Thyroid gland (tissue), 4 donors: ENCODE results near the gene NUDT14. TPM values are rescaled to one million over a fixed set of nuclear protein-coding genes. Genes with fewer than 3 reads are reported as not detected.
A peak's percentile ranks its signal among the peaks of the same experiment; 100 is the strongest.

Experiments
- DNase-seq, 2 donors: peaks; one replicate each; pipeline ENCODE4 v3.0.0-alpha.2; 2019
- H3K27ac ChIP-seq, 3 donors: fragments of 200-600 bp; sonication (generic); 1 replicate in 2 of 3; 2 replicates in 1 of 3; pipeline ENCODE4 v1.5.1; 2016 to 2019; ENCODE audit warnings: mild to moderate bottlenecking in 1 of 3, moderate library complexity in 1 of 3
- H3K27me3 ChIP-seq: fragments of 200-600 bp; sonication (generic); one replicate; pipeline ENCODE4 v1.5.1; 2019
- H3K36me3 ChIP-seq, 2 donors: fragments of 200-600 bp; sonication (generic); one replicate each; pipeline ENCODE4 v1.5.1; 2016 to 2019
- H3K4me1 ChIP-seq, 2 donors: fragments of 200-600 bp; sonication (generic); one replicate each; pipeline ENCODE4 v1.5.1; 2017 to 2019
- H3K4me3 ChIP-seq, 3 donors: fragments of 200-600 bp; sonication (generic); replicated peaks in 1 of 3; 1 replicate in 2 of 3; 2 replicates in 1 of 3; pipeline ENCODE4 v1.5.1; 2016; ENCODE audit warnings: mild to moderate bottlenecking in 1 of 3
- H3K9me3 ChIP-seq: fragments of 200-600 bp; sonication (generic); one replicate; pipeline ENCODE4 v1.5.1; 2017
- POLR2A ChIP-seq, 2 donors: fragments of 450-650 bp; IDR thresholded peaks; one replicate each; pipeline ENCODE4 v1.6.1; 2017; ENCODE audit warnings: antibody characterized with exemption in 2 of 2, mild to moderate bottlenecking in 2 of 2, moderate library complexity in 1 of 2
- WGBS, 2 donors: methylation state at CpG; one replicate each; pipeline ENCODE4 v1.1.5; 2017; 5-methylcytosine and 5-hydroxymethylcytosine counted together
- intact Hi-C: fragments of 100-400 bp; cut with DNase I; formaldehyde crosslinking; loops from one replicate; pipeline ENCODE4 v1.15.1; 2023
- total RNA-seq, 4 donors: library from RNA; depleted of rRNA; stranded (reverse); fragments of >200 nt; gene quantifications; one replicate each; pipeline ENCODE4 v1.2.3, GENCODE V29; 2016
- TF ChIP-seq, protein P1 (sequence below), 6 experiments: fragments of 200-600 bp in 3 of 6; fragments of 450-650 bp in 3 of 6; sonication (generic) in 3 of 6; IDR thresholded peaks; one replicate each; pipeline ENCODE4 v1.5.1; 2016 to 2019; ENCODE audit warnings: antibody characterized with exemption in 6 of 6, mild to moderate bottlenecking in 2 of 6, inconsistent platforms in 1 of 6, moderate library complexity in 1 of 6

NUDT14 gene
- total RNA-seq, 4 donors from 2014 or later = 15.2 to 29.1 (median 20.1) TPM

DNA sequence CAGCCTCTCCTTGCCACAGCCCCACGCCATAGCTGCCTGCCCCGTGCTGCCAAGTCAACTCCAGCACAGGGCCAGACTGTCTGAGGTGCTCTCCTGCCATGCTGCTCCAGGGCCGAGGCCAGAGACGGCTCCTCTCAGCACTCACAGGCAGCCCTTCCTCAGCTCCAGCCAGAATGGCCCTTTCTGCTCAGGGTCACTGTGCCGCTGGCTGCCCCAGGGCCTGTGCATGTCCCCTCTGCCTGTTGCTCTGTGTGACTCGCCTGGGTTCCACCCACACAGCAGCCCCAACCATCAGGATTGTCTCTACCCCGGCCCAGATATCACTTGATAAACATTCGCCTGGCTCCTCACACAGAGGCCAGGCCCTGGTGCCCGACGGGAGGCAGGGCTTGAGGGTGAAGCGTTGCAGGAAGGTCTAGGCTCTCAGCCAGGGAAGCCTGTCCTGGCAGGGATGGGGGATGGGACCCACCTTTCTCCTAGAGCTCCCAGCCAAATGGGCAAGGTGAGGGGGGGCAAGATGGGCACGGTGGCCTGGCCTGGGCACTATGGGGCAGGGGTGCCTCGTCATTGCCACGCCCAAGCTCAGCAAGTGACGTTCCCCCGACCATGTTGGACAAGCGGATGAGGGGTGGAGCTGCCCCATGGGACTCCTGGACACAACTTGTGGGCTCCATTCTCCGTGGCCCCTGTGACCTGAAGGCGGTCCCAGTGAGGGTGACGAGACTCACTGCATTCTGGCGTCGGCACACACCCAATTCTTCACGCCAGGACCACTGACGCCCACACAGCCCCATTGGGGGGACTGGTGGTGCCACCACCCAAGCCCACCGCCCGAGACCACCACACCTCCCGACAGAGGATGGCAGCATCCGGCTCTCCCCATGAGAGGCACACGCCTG lies 39.8 kb upstream of the NUDT14 start:
- peaks cover 11 to 16% of the 10 kb centered on the region in 2 donors for H3K36me3 ChIP-seq

DNA sequence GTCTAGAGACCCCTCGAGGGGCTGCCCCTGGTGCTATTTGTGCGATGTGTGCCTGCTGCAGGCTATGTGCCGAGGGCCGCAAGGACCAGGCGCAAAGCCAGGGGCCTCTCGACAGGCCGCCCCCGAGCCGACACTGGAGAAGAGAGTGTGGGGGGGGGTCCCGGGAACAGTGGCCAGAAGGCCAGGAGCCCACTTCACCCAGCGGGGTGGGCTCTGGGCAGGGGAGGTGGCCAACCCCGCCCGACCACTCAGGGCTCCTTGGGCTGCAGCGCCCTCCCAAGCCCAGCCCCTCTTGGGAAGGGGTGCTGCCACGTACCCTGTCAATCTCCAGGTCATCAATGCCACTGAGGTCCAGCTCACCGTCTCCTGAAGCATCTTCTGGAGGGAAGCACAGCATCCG lies 38.6 kb upstream of the NUDT14 start:
- Histone ChIP-seq H3K27ac (peak overlapping the region in 1 of 3 donors; percentile 47), H3K4me3 (no peak overlapping the region), H3K27me3 (no peaks in the 10 kb centered on the region), H3K9me3 (no peaks in the 10 kb centered on the region), H3K36me3 (peaks cover 11 to 16% of the 10 kb centered on the region in 2 donors), H3K4me1 (peaks cover 25 to 35% of the 10 kb centered on the region in 2 donors)
- TF ChIP-seq, protein P1, sequence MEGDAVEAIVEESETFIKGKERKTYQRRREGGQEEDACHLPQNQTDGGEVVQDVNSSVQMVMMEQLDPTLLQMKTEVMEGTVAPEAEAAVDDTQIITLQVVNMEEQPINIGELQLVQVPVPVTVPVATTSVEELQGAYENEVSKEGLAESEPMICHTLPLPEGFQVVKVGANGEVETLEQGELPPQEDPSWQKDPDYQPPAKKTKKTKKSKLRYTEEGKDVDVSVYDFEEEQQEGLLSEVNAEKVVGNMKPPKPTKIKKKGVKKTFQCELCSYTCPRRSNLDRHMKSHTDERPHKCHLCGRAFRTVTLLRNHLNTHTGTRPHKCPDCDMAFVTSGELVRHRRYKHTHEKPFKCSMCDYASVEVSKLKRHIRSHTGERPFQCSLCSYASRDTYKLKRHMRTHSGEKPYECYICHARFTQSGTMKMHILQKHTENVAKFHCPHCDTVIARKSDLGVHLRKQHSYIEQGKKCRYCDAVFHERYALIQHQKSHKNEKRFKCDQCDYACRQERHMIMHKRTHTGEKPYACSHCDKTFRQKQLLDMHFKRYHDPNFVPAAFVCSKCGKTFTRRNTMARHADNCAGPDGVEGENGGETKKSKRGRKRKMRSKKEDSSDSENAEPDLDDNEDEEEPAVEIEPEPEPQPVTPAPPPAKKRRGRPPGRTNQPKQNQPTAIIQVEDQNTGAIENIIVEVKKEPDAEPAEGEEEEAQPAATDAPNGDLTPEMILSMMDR (IDR thresholded peaks at IDR 0.05) = no peak
- TF ChIP-seq POLR2A (IDR thresholded peaks at IDR 0.05) = no peak
- WGBS, 2 donors = 91 to 95% methylated on average over 10 to 14 of the region's 17 CpGs
- intact Hi-C loops = no loop called here
- no peak for DNase-seq

More for the DNA sequence above, 39.8 kb upstream of the NUDT14 start:
- 79 to 87% methylated on average over 17 to 22 of the region's 29 CpGs for WGBS, 2 donors
- DNase-seq = peak; percentile 83 to 91
- Histone ChIP-seq H3K4me3 (no peak overlapping the region), H3K27ac (peak overlapping the region in 2 of 3 donors; percentile 47 to 50), H3K4me1 (peaks cover 27 to 41% of the 10 kb centered on the region in 2 donors), H3K27me3 (no peaks in the 10 kb centered on the region), H3K9me3 (no peaks in the 10 kb centered on the region)
- intact Hi-C loops = no loop called here
- no peak for TF ChIP-seq POLR2A (IDR thresholded peaks at IDR 0.05)
- TF ChIP-seq, protein P1 (IDR thresholded peaks at IDR 0.05) = no peak

DNA sequence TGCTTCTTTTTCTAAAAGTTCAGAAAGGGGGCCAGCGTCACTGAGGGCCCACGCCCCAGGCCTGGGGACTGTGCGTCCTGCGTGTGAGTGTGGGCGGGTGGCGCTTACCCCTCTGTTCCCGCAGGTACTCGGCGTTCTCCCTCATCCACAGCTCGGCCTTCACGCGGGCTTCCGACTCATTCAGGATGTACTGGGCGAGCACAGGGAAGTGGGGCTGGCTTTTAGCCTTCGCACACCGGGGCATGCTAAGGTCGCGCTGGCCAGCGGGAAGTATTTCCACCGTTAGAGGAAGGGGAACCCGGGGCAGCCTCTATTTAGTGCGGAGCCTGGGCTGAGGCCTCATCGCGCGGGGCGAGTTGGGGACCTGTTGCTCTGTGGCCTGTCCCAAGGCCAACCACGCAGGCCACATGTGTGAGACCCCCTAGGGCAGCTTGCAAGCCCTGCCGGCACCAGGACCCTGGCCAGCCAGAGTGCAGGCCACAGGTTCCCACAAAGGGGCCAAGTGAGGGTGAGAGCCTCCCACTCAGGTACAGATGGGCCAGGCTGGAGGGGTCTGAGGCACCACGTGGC lies 38.0 kb upstream of the NUDT14 start:
- Histone ChIP-seq H3K9me3 (no peaks in the 10 kb centered on the region), H3K27me3 (no peaks in the 10 kb centered on the region), H3K27ac (no peak overlapping the region), H3K4me3 (no peak overlapping the region), H3K36me3 (peaks cover 11 to 16% of the 10 kb centered on the region in 2 donors), H3K4me1 (peaks cover 23 to 34% of the 10 kb centered on the region in 2 donors)
- intact Hi-C loops = no loop called here
- no peak for DNase-seq
- WGBS, 2 donors = 93 to 95% methylated on average over 22 to 29 of the region's 29 CpGs
- TF ChIP-seq POLR2A (IDR thresholded peaks at IDR 0.05) = no peak
- TF ChIP-seq, protein P1 (IDR thresholded peaks at IDR 0.05) = no peak

DNA sequence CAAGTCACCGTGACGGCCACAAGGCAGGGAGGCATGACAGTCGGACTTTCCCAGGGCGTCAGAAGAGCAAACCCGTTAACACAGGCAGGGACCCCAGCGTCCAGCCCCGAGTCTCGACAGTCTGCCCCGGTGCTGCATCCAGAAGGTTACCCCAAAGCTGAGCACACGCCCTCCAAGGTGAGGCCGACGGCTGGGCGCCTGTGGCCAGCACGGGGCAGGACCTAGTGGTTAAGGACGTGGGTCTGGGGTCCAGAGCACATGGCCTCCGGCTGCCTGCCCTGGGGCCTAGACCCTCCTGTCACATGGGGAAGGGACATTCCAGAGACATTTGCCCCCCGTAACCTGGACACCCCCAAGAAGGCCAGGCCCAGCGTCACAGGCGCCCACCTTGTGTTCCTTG lies 37.5 kb upstream of the NUDT14 start:
- no peak overlapping the region for H3K4me3 ChIP-seq
- peaks cover 11 to 16% of the 10 kb centered on the region in 2 donors for H3K36me3 ChIP-seq
- intact Hi-C loops = no loop called here
- 85 to 92% methylated on average over 15 to 19 of the region's 19 CpGs for WGBS, 2 donors
- TF ChIP-seq, protein P1 (IDR thresholded peaks at IDR 0.05) = no peak
- no peak for TF ChIP-seq POLR2A (IDR thresholded peaks at IDR 0.05)
- H3K27me3 ChIP-seq = no peaks in the 10 kb centered on the region
- no peak for DNase-seq
- no peaks in the 10 kb centered on the region for H3K9me3 ChIP-seq
- no peak overlapping the region for H3K27ac ChIP-seq
- H3K4me1 ChIP-seq = peaks cover 23 to 29% of the 10 kb centered on the region in 2 donors

DNA sequence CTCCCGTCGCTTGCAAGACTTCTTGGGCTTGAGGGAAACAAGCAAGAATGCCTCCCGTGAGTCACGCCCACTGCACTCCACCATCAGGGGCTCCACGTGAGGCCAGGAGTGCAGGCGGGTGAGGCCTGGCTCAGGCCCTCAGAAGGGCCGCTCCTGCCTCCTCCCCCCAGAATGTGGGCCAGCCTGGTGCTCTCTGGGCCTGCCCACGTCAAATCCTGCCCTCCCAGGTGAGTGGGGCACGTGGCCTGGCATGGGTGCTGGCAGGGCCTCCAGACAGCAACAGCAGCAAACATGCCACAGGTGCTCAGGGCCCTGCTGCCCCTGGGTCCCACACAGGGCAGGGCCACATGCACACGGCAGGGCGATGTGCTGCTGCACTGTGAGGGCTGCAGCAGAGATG lies 36.7 kb upstream of the NUDT14 start:
- Histone ChIP-seq H3K4me3 (no peak overlapping the region), H3K36me3 (peaks cover 11 to 16% of the 10 kb centered on the region in 2 donors), H3K27ac (peak overlapping the region in 1 of 3 donors; percentile 5), H3K27me3 (no peaks in the 10 kb centered on the region), H3K4me1 (peaks cover 14 to 22% of the 10 kb centered on the region in 2 donors), H3K9me3 (no peaks in the 10 kb centered on the region)
- peak; percentile 42 to 73 for DNase-seq
- TF ChIP-seq, protein P1 (IDR thresholded peaks at IDR 0.05) = no peak
- no peak for TF ChIP-seq POLR2A (IDR thresholded peaks at IDR 0.05)
- WGBS, 2 donors = 80% methylated on average over 6 of the region's 11 CpGs; no CpG with 5 or more reads in 1 of the 2 donors
- intact Hi-C loops = no loop called here
